Measurements from ENCODE around the gene LATS2.
"Not testable (repeated sequence)": the region's sequence is repeated elsewhere in the genome, so short reads cannot be mapped to it uniquely, and the experiment has no call there.

LATS2 gene

GRCh38 chr13:20973886-20974425 lies 87.4 kb downstream of the LATS2 start:
- H3K36me3 Mint-ChIP-seq = no peaks in the 10 kb centered on the region
- H3K27me3 Mint-ChIP-seq = no peaks in the 10 kb centered on the region
- peaks cover 3% of the 10 kb centered on the region for H3K4me1 Mint-ChIP-seq
- no peak for DNase-seq
- no peaks in the 10 kb centered on the region for H3K9me3 Mint-ChIP-seq
- no peak overlapping the region for H3K27ac Mint-ChIP-seq
- no peak overlapping the region for H3K4me3 Mint-ChIP-seq
- CTCF ChIA-PET = no interaction called here

DNA sequence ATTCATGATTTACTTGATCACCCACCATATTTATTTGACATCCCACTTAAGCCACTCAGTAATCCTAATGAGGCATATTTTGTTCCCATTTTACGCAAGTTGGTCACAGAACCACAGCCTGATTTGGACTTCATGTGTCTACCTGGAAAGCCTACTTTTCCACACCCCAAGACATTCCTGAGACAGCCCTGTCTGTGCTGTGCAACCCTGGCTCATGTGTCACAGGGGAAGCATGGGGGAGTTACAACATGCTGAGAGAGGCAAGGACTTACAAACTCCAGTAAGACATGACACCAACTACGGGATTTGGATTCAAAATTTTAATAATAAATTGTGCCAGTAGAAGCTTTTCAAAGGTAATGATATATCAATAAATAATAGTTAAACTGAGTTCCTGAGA lies 88.7 kb downstream of the LATS2 start:
- Mint-ChIP-seq H3K36me3 (no peaks in the 10 kb centered on the region), H3K4me3 (no peak overlapping the region), H3K27me3 (peaks cover 4% of the 10 kb centered on the region), H3K27ac (no peak overlapping the region), H3K9me3 (no peaks in the 10 kb centered on the region), H3K4me1 (peaks cover 11% of the 10 kb centered on the region)
- DNase-seq = no peak
- CTCF ChIA-PET = no interaction called here

DNA sequence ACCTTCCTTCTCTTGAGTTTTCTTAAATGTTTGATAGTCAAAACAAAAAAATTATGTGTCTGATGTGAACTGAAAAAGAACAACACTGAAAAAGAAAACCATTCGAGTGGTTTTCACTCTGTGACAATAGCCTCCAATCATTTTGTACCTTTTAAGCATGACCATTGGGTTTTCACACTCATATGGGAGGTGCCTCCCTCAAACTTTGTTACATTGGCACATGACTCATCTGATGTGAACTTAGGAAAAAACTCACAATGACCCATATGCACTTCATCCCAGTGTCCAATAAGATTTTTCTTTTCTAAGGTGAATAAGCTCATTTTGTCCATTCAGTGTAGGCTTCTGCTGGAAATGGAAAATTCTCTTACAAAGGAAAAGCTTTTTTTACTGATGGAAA lies 92.2 kb downstream of the LATS2 start:
- Mint-ChIP-seq H3K27ac (no peak overlapping the region), H3K4me3 (no peak overlapping the region), H3K4me1 (peaks cover 11% of the 10 kb centered on the region), H3K9me3 (no peaks in the 10 kb centered on the region), H3K36me3 (no peaks in the 10 kb centered on the region), H3K27me3 (peaks cover 12% of the 10 kb centered on the region)
- CTCF ChIA-PET = no interaction called here
- no peak for DNase-seq

DNA sequence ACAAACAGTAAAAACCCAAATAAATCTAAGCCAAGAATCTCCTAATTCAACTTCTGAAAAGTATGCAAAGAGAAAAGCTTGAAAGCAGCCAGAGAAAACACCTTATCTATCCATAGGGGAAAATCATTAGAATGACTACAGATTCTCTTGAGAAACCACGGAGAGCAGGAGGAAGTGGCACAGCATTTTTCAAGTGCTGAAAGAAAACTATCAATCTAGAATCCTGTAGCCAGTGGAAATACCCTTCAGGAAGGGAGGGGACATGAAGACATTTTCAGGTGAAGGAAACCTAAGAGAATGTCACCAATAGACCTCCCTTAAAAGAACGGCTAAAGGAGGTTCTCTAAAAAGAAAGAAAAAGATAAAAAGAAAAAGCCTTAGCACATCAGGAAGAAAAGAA lies 92.6 kb downstream of the LATS2 start:
- CTCF ChIA-PET = no interaction called here
- Mint-ChIP-seq H3K4me1 (peaks cover 11% of the 10 kb centered on the region), H3K27ac (no peak overlapping the region), H3K9me3 (no peaks in the 10 kb centered on the region), H3K36me3 (no peaks in the 10 kb centered on the region), H3K4me3 (no peak overlapping the region), H3K27me3 (peaks cover 16% of the 10 kb centered on the region)
- DNase-seq = no peak

DNA sequence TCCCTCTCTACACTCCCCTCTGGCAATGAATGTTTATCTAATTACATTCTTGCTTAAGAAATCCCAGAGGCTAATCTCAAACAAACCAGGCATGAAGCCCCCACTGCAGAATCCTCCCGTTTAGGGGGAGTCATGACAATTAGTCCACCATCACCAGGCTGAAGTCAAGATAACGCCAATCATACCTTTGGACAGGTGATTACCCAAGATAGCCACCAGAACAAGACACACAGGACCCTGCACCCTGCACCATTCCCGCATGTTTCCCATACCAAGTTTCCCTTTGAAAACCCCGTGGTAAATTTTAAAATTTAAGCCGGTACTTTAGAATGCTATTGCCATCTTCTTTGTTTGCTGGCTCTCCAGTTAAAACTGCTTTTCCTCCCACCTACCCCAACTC lies 94.0 kb downstream of the LATS2 start:
- no peak for DNase-seq
- CTCF ChIA-PET = no interaction called here
- peaks cover 11% of the 10 kb centered on the region for H3K4me1 Mint-ChIP-seq
- no peak overlapping the region for H3K27ac Mint-ChIP-seq
- no peaks in the 10 kb centered on the region for H3K9me3 Mint-ChIP-seq
- H3K36me3 Mint-ChIP-seq = no peaks in the 10 kb centered on the region
- no peak overlapping the region for H3K4me3 Mint-ChIP-seq
- peaks cover 19% of the 10 kb centered on the region for H3K27me3 Mint-ChIP-seq

DNA sequence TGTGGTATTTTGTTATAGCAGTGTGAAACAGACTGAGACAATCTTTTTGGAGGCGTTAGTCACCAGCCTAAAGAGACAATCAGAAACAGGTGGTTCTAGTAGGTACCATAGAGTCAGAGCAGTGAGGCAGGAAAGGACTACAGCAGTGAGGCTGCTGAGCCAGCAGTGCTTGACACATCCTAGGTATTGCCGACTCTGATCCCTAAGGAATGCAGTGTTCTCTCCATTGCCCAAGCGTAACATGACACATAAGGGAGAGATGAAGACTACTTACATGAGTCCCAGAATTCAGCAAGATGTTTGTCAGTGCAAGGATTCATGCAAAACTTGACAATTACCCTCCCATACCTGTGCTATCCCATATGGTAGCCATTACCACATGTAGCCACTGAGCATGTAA lies 96.5 kb downstream of the LATS2 start:
- Mint-ChIP-seq H3K9me3 (no peaks in the 10 kb centered on the region), H3K4me3 (no peak overlapping the region), H3K27ac (no peak overlapping the region), H3K4me1 (peaks cover 11% of the 10 kb centered on the region), H3K27me3 (peaks cover 39% of the 10 kb centered on the region), H3K36me3 (no peaks in the 10 kb centered on the region)
- CTCF ChIA-PET = no interaction called here
- no peak for DNase-seq

DNA sequence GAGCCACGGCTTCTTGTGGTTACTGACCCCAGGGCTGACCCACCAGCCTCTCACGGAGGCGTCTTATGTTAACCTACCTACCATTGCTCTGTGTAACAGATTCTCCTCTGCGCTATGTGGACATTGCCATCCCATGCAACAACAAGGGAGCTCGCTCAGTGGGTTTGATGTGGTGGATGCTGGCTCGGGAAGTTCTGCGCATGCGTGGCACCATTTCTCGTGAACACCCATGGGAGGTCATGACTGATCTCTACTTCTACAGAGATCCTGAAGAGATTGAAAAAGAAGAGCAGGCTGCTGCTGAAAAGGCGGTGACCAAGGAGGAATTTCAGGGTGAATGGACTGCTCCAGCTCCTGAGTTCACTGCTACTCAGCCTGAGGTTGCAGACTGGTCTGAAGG lies 99.7 kb downstream of the LATS2 start:
- H3K27ac Mint-ChIP-seq, DNase-seq, H3K36me3 Mint-ChIP-seq, CTCF ChIA-PET, H3K9me3 Mint-ChIP-seq, H3K4me1 Mint-ChIP-seq, H3K4me3 Mint-ChIP-seq: not testable (repeated sequence)
- peaks cover 39% of the 10 kb centered on the region for H3K27me3 Mint-ChIP-seq

- Mint-ChIP-seq H3K9me3 (no peaks in the 10 kb centered on the region), H3K27me3 (peaks cover 39% of the 10 kb centered on the region), H3K4me1 (no peaks in the 10 kb centered on the region), H3K36me3 (no peaks in the 10 kb centered on the region), H3K27ac (no peak overlapping the region), H3K4me3 (no peak overlapping the region)
- no peak for DNase-seq
- CTCF ChIA-PET = no interaction called here
Measured at GRCh38 chr13:20960663-20961309, 100.6 kb downstream of the LATS2 start.

GRCh38 chr13:20957049-20957620 lies 104.3 kb downstream of the LATS2 start:
- H3K4me1 Mint-ChIP-seq, H3K4me3 Mint-ChIP-seq, H3K9me3 Mint-ChIP-seq, H3K27ac Mint-ChIP-seq, DNase-seq, CTCF ChIA-PET, H3K36me3 Mint-ChIP-seq: not testable (repeated sequence)
- peaks cover 29% of the 10 kb centered on the region for H3K27me3 Mint-ChIP-seq

DNA sequence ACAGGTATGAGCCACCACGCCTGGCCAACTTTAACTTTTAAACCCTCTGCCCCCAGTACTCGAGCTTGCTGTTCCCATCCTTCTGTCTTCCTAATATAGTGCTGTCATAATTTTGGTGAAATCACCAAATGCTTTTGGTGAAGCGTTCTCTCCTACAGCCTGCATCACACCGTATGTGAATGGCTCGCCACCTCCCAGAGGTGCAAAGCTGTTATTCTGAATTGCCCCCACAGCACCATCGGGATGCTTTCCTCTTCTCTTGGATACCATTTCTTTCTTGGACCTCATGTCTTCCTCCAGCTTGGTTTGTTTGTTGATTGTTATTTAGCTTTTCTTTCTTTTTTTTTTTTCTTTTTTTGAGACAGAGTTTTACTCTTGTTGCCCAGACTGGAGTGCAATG lies 105.9 kb downstream of the LATS2 start:
- H3K27ac Mint-ChIP-seq = no peak overlapping the region
- peaks cover 13% of the 10 kb centered on the region for H3K27me3 Mint-ChIP-seq
- CTCF ChIA-PET = no interaction called here
- no peaks in the 10 kb centered on the region for H3K4me1 Mint-ChIP-seq
- H3K4me3 Mint-ChIP-seq = no peak overlapping the region
- no peak for DNase-seq
- H3K36me3 Mint-ChIP-seq = no peaks in the 10 kb centered on the region
- H3K9me3 Mint-ChIP-seq = no peaks in the 10 kb centered on the region

GRCh38 chr13:20953245-20953931 lies 108.0 kb downstream of the LATS2 start:
- H3K4me3 Mint-ChIP-seq = no peak overlapping the region
- H3K36me3 Mint-ChIP-seq = no peaks in the 10 kb centered on the region
- no peaks in the 10 kb centered on the region for H3K9me3 Mint-ChIP-seq
- DNase-seq = no peak
- no peak overlapping the region for H3K27ac Mint-ChIP-seq
- no peaks in the 10 kb centered on the region for H3K4me1 Mint-ChIP-seq
- CTCF ChIA-PET = no interaction called here
- H3K27me3 Mint-ChIP-seq = peaks cover 12% of the 10 kb centered on the region

GRCh38 chr13:20952838-20953237 lies 108.5 kb downstream of the LATS2 start:
- no peak overlapping the region for H3K27ac Mint-ChIP-seq
- no peak overlapping the region for H3K4me3 Mint-ChIP-seq
- peaks cover 15% of the 10 kb centered on the region for H3K27me3 Mint-ChIP-seq
- CTCF ChIA-PET = interaction anchor here (1.1 kb wide), 1 partner anchor 9 kb away, joined by 3 read pairs; no protein-coding TSS in a partner anchor
- H3K4me1 Mint-ChIP-seq = no peaks in the 10 kb centered on the region
- H3K36me3 Mint-ChIP-seq = no peaks in the 10 kb centered on the region
- DNase-seq = no peak
- H3K9me3 Mint-ChIP-seq = no peaks in the 10 kb centered on the region

GRCh38 chr13:20948001-20948400 lies 113.4 kb downstream of the LATS2 start:
- H3K9me3 Mint-ChIP-seq, H3K4me1 Mint-ChIP-seq, H3K27ac Mint-ChIP-seq, H3K36me3 Mint-ChIP-seq, CTCF ChIA-PET, H3K4me3 Mint-ChIP-seq, DNase-seq: not testable (repeated sequence)
- H3K27me3 Mint-ChIP-seq = peaks cover 51% of the 10 kb centered on the region

DNA sequence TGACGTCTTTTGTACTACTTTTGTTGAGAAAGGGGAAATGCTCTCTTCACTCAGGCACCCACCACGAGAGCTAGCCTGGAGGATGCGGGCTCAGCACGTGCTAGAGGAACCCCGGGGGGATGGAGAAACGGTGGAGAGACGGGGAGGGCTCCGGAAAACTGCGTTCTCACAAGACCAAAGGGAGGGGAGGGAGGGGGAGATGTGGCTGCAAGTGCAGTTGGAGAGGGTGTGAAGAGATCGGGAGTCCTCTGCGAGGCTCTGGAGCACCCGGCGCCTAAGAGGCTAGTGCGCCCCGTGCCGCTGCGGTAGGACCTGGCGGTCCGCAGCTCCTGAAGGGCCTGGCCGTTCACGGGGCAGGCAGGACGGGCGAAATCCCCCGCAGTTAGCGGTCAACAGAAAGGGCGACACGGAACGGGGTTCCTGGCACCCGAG lies 115.4 kb downstream of the LATS2 start:
- peaks cover 9% of the 10 kb centered on the region for H3K4me1 Mint-ChIP-seq
- no peaks in the 10 kb centered on the region for H3K36me3 Mint-ChIP-seq
- CTCF ChIA-PET = interaction anchor here (1.0 kb wide), 1 partner anchor 349 kb away, joined by 3 read pairs; no protein-coding TSS in a partner anchor
- no peak overlapping the region for H3K4me3 Mint-ChIP-seq
- DNase-seq = peak; percentile 34
- peaks cover 51% of the 10 kb centered on the region for H3K27me3 Mint-ChIP-seq
- H3K9me3 Mint-ChIP-seq = no peaks in the 10 kb centered on the region
- H3K27ac Mint-ChIP-seq = no peak overlapping the region

Data from activated naive CD4-positive, alpha-beta T cell treated with anti-CD3 and anti-CD28 coated beads, Interleukin-2, amount 10 ng/mL, durations not matched to agents 7 days and 5 days (primary cell).